Occipital lobe (tissue), 3 donors: ENCODE measurements around the gene GNA14. TPM values are rescaled to one million over a fixed set of nuclear protein-coding genes. Genes with fewer than 3 reads are reported as not detected.
"Not testable (repeated sequence)": the region's sequence is repeated elsewhere in the genome, so short reads cannot be mapped to it uniquely, and the experiment has no call there.

Source experiments
- DNase-seq: peaks from one replicate; lab custom pipeline; 2025; lab: John Stamatoyannopoulos, UW
- small RNA-seq: library from RNA; depleted of rRNA; stranded (forward); fragments of <200 nt; gene quantifications from one replicate; pipeline ENCODE3, GENCODE V24; 2014
- total RNA-seq: library from RNA; depleted of rRNA; stranded (reverse); fragments of >200 nt; gene quantifications from one replicate; pipeline ENCODE4 v1.2.3, GENCODE V29; 2014

GNA14 gene
- total RNA-seq, 1 donor from 2014 or later, result 0.31 TPM

DNA sequence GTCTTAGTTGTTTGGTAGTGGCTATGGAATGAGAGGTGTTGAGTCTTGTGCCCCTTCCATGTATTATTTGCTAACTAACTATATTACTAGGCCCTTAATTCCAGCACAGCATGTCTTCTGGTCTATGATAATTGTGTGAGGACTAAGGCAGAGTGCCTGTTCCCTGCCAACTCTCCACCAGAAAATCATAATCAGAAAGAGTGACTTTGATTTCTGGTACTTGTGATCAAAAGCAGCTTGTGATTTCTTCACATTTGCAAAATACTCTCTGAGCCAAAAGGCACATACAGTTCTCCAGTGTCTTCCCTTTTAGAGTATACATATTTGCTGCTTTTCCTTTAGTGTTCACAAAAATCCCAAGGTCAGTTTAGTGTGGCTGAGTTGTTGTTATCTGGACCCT lies 229.9 kb downstream of the GNA14 start:
- DNase-seq, result no peak

DNA sequence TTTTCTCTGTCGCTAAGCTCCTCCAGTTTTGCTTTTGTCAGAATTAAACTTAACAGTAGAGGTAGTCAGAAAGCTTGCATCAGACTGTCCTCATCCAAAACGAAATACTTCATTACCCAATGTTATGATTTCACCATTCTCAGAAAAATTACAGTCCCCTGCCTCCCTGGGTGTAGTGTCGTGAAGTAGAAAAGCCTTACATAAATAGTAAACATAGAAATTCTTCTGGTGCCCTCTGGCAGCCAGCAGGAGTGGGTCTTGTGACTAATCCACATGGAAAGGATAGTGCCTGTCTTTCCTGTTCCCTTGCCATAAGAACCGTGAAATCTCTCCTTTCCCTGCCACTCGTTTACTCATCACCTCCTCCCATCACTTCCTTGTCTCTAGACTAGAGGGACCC lies 230.6 kb downstream of the GNA14 start:
- no peak for DNase-seq

- not testable (repeated sequence) for DNase-seq
Observed at GRCh38 chr9:77408521-77408920, 239.6 kb downstream of the GNA14 start.

DNA sequence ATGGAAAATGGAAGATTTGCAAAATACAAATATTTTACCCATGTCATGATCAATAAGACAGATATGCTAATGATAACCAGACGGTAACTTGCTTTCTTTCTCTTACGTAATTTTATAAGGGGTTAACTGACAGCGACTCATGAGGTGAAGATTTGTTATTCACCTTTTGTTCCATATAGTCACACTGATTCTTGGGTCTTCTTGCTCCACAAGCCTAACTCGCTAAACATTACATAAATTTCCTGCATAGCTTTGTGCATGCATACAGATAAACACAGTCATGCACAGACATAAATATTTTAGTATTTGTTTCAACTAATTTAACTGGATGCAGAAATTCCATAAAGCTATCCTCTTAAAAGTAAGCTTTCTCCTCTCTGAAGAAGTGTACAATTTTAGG lies 244.9 kb downstream of the GNA14 start:
- no peak for DNase-seq

DNA sequence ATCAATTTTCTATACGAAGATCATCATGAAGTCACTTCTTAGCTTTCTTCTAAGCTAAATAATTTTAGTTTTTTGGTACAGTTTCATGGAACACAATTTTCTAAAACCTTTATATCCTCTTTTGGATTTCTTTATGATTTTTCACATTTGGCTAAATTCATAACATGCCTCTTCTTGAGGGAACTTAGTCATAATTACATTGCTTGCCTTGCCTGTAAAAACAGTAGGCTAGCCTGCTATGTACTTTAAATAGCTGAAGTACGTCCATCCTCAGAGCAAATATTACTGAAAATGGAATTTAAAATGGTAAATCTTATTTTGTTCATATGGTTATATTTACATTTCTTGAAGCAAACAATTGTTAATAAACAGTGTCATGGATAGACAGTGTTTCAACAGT lies 245.8 kb downstream of the GNA14 start:
- DNase-seq, result no peak

GRCh38 chr9:77399964-77400363 lies 248.2 kb downstream of the GNA14 start:
- no peak for DNase-seq

GRCh38 chr9:77398581-77398980 lies 249.5 kb downstream of the GNA14 start:
- not testable (repeated sequence) for DNase-seq

GRCh38 chr9:77392328-77392727 lies 255.8 kb downstream of the GNA14 start:
- DNase-seq, result no peak

DNA sequence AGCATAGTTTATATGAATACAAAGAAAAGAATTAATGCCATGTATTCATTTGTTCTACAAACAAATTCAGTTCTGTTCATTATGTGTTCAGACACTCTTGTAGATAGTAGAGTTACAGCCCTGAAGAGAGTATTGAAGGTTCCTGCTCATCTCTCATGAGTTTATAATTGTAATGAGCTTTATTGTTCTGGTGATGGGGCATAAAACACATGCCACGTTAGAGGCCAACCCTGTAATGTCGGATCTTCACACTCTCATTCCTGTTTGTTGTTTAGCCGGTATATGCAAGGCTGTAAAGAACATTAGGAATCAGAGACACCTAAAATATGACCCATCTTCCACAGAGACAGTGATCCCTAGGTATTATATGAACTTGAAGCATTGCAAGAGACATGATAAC lies 256.3 kb downstream of the GNA14 start:
- DNase-seq, result no peak

DNA sequence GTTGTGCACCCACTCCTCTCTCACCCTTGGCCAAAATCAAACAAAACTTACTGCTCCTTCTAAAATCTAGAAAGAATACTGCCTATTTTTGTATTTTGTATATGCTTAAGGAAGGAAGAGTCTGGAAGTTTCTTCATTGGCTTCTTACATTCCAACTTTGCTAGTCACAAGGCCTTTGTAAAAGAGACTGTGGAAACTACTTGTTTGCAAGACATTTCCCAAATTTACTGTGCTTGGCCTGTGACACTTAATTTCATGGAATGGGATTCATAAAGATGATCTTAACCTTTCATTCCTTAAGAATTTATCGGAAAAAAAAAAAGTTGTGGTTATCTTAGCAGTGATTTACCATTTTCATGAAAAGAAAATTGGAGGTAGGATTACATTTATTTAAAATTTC lies 261.9 kb downstream of the GNA14 start:
- DNase-seq, result no peak

GRCh38 chr9:77384406-77384805 lies 263.7 kb downstream of the GNA14 start:
- DNase-seq, result no peak

GRCh38 chr9:77375956-77376532 lies 272.1 kb downstream of the GNA14 start:
- no peak for DNase-seq

DNA sequence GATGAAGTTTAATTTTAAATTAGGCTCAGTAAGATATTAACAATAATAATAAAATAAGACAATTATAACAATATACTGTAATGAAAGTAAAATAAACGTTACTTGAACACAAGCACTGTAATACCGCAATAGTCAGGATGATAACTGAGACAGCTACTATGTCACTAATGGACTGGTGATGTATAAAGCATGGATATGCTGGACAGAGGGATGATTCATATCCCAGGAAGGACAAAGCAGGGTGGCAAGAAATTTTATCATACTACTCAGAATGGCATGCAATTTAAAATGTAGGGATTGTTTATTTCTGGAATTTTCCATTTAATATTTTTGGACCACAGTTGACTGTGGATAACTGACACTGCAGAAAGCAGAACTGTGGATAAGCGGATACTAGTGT lies 273.9 kb downstream of the GNA14 start:
- no peak for DNase-seq

Small RNA genes within 50 kb of the gene (small RNA-seq; reads per million reads assigned to genes)
- not detected for gene RNU6-1303P
